Endodermal cell (in vitro differentiated cells): ENCODE measurements around the gene CCDC150. TPM values are rescaled to one million over a fixed set of nuclear protein-coding genes. Genes with fewer than 3 reads are reported as not detected.

Experiments
- DNase-seq: peaks from one replicate; pipeline ENCODE4 v3.0.0-alpha.2; 2017
- H3K27ac ChIP-seq: 2 replicates; pipeline ENCODE4 v1.5.1; 2013; ENCODE audit warnings: mild to moderate bottlenecking, low read depth, low read length, moderate library complexity
- H3K27me3 ChIP-seq: 2 replicates; pipeline ENCODE4 v1.6.1; 2013; ENCODE audit warnings: mild to moderate bottlenecking, low read length, moderate library complexity; ENCODE audit not compliant: insufficient read depth, control insufficient read depth, poor library complexity, severe bottlenecking
- H3K36me3 ChIP-seq: 2 replicates; pipeline ENCODE4 v1.7.0; 2013; ENCODE audit warnings: mild to moderate bottlenecking, low read length, moderate library complexity; ENCODE audit not compliant: control insufficient read depth, insufficient read depth
- H3K4me1 ChIP-seq: one replicate; pipeline ENCODE4 v1.7.0; 2013; ENCODE audit warnings: low read length; ENCODE audit not compliant: control insufficient read depth, insufficient read depth
- H3K4me3 ChIP-seq: 2 replicates; pipeline ENCODE4 v1.5.1; 2013; ENCODE audit warnings: mild to moderate bottlenecking, low read length, moderate library complexity
- H3K9ac ChIP-seq: 2 replicates; pipeline ENCODE4 v1.6.1; 2013; ENCODE audit warnings: mild to moderate bottlenecking, low read length, moderate library complexity; ENCODE audit not compliant: poor library complexity, severe bottlenecking; ENCODE audit errors: extremely low read depth
- H3K9me3 ChIP-seq: 2 replicates; pipeline ENCODE4 v1.6.1; 2013; ENCODE audit warnings: mild to moderate bottlenecking, low read length, moderate library complexity; ENCODE audit not compliant: control insufficient read depth
- H3K27ac Mint-ChIP-seq: 2 replicates; pipeline ENCODE4 v1.8.0; 2020; ENCODE audit warnings: mixed read lengths
- H3K27me3 Mint-ChIP-seq: 2 replicates; pipeline ENCODE4 v1.8.0; 2021; ENCODE audit warnings: mild to moderate bottlenecking, mixed read lengths; ENCODE audit not compliant: insufficient read depth
- H3K36me3 Mint-ChIP-seq: 2 replicates; pipeline ENCODE4 v1.8.0; 2020; ENCODE audit warnings: low read depth, mixed read lengths
- H3K4me1 Mint-ChIP-seq: 2 replicates; pipeline ENCODE4 v1.8.0; 2020; ENCODE audit warnings: mixed read lengths
- H3K4me3 Mint-ChIP-seq: 2 replicates; pipeline ENCODE4 v1.8.0; 2020; ENCODE audit warnings: mild to moderate bottlenecking, moderate library complexity, mixed read lengths
- H3K9me3 Mint-ChIP-seq: 2 replicates; pipeline ENCODE4 v1.8.0; 2020; ENCODE audit warnings: mild to moderate bottlenecking, mixed read lengths
- CTCF ChIP-seq: fragments of 200-600 bp; sonication (generic); conservative IDR thresholded peaks from 2 replicates; pipeline ENCODE4 v1.5.0; 2021; ENCODE audit warnings: antibody characterized with exemption, mild to moderate bottlenecking
- WGBS, 2 experiments: methylation state at CpG; one replicate each; pipeline versions ENCODE4 v1.1.5 to v1.1.7; 2013; ENCODE audit warnings: missing lambda C conversion rate in 2 of 2, mixed read lengths in 1 of 2; ENCODE audit not compliant: insufficient coverage in 1 of 2, insufficient read length in 1 of 2; 5-methylcytosine and 5-hydroxymethylcytosine counted together
- total RNA-seq, 2 donors: library from RNA; stranded (reverse); fragmentation: NEBNext Ultra II Directional in 1 of 2; extraction: Animal tissue kit (Norgen Biotek cat#: 25700) in 1 of 2; gene quantifications; 2 replicates in 1 of 2; 3 replicates in 1 of 2; pipeline ENCODE4 v1.2.1, GENCODE V29; 2021

Gene CCDC150
- total RNA-seq, 2 donors from 2014 or later = 25.4 to 42.9 TPM

GRCh38 chr2:196712867-196713266 lies 73.4 kb downstream of the CCDC150 start:
- WGBS, 2 experiments = 90 to 100% methylated on average over 1 to 2 of the region's 2 CpGs
- no peak overlapping the region for H3K4me3 ChIP-seq
- H3K27ac ChIP-seq = no peak overlapping the region
- no peaks in the 10 kb centered on the region for H3K4me1 ChIP-seq
- Mint-ChIP-seq H3K36me3 (peaks cover 41% of the 10 kb centered on the region), H3K27ac (no peak overlapping the region), H3K9me3 (peaks cover 28% of the 10 kb centered on the region), H3K27me3 (no peaks in the 10 kb centered on the region), H3K4me3 (no peak overlapping the region), H3K4me1 (no peaks in the 10 kb centered on the region)
- no peak for TF ChIP-seq CTCF
- H3K9ac ChIP-seq = no peak overlapping the region
- H3K27me3 ChIP-seq = no peaks in the 10 kb centered on the region
- DNase-seq = no peak
- peaks cover 13% of the 10 kb centered on the region for H3K9me3 ChIP-seq
- H3K36me3 ChIP-seq = peaks cover 12% of the 10 kb centered on the region

GRCh38 chr2:196718419-196719109 lies 79.0 kb downstream of the CCDC150 start:
- H3K9ac ChIP-seq = no peak overlapping the region
- H3K9me3 Mint-ChIP-seq = no peaks in the 10 kb centered on the region
- H3K27ac ChIP-seq = no peak overlapping the region
- no peak for DNase-seq
- WGBS, 2 experiments = 85 to 90% methylated on average over 5 to 6 of the region's 6 CpGs
- H3K27me3 Mint-ChIP-seq = no peaks in the 10 kb centered on the region
- H3K4me3 ChIP-seq = no peak overlapping the region
- no peak for TF ChIP-seq CTCF
- H3K27me3 ChIP-seq = no peaks in the 10 kb centered on the region
- no peaks in the 10 kb centered on the region for H3K9me3 ChIP-seq
- H3K4me1 Mint-ChIP-seq = peaks cover 6% of the 10 kb centered on the region
- peak overlapping the region; percentile 54 for H3K27ac Mint-ChIP-seq
- peaks cover 34% of the 10 kb centered on the region for H3K36me3 ChIP-seq
- peaks cover 23% of the 10 kb centered on the region for H3K36me3 Mint-ChIP-seq
- H3K4me1 ChIP-seq = no peaks in the 10 kb centered on the region
- no peak overlapping the region for H3K4me3 Mint-ChIP-seq

- Histone ChIP-seq H3K4me1 (no peaks in the 10 kb centered on the region), H3K4me3 (no peak overlapping the region), H3K9me3 (no peaks in the 10 kb centered on the region), H3K9ac (no peak overlapping the region), H3K36me3 (peaks cover 34% of the 10 kb centered on the region), H3K27me3 (no peaks in the 10 kb centered on the region), H3K27ac (no peak overlapping the region)
- Mint-ChIP-seq H3K27me3 (no peaks in the 10 kb centered on the region), H3K4me3 (no peak overlapping the region), H3K36me3 (peaks cover 28% of the 10 kb centered on the region), H3K9me3 (no peaks in the 10 kb centered on the region), H3K4me1 (peaks cover 9% of the 10 kb centered on the region), H3K27ac (peak overlapping the region; percentile 54)
- 70 to 81% methylated on average over 5 to 6 of the region's 6 CpGs for WGBS, 2 experiments
- DNase-seq = peak; percentile 71
- peak; percentile 58 for TF ChIP-seq CTCF
Observed at GRCh38 chr2:196719110-196719872, 79.8 kb downstream of the CCDC150 start.
